ENCODE results near the gene LMO7.

LMO7 gene

GRCh38 chr13:75801388-75801945 is 165.3 kb downstream of the LMO7 start:
- DNase-seq (ENCODE audit: low spot score) = no peak

- no peak for DNase-seq (ENCODE audit: low spot score)
Measured at GRCh38 chr13:75802161-75802560, 166.0 kb downstream of the LMO7 start.

GRCh38 chr13:75803164-75803611 is 167.1 kb downstream of the LMO7 start:
- DNase-seq (ENCODE audit: low spot score) = no peak

GRCh38 chr13:75804054-75804453 is 167.9 kb downstream of the LMO7 start:
- DNase-seq (ENCODE audit: low spot score) = no peak

- no peak for DNase-seq (ENCODE audit: low spot score)
Measured at GRCh38 chr13:75804605-75805004, 168.5 kb downstream of the LMO7 start.

GRCh38 chr13:75806117-75806516 is 170.0 kb downstream of the LMO7 start:
- DNase-seq (ENCODE audit: low spot score) = no peak

GRCh38 chr13:75811361-75811760 is 175.2 kb downstream of the LMO7 start:
- no peak for DNase-seq (ENCODE audit: low spot score)

GRCh38 chr13:75811841-75812240 is 175.7 kb downstream of the LMO7 start:
- no peak for DNase-seq (ENCODE audit: low spot score)

GRCh38 chr13:75812751-75813181 is 176.6 kb downstream of the LMO7 start:
- no peak for DNase-seq (ENCODE audit: low spot score)

- no peak for DNase-seq (ENCODE audit: low spot score)
Measured at GRCh38 chr13:75813323-75813722, 177.2 kb downstream of the LMO7 start.

- no peak for DNase-seq (ENCODE audit: low spot score)
Measured at GRCh38 chr13:75818179-75818967, 182.2 kb downstream of the LMO7 start.

- no peak for DNase-seq (ENCODE audit: low spot score)
Measured at GRCh38 chr13:75818968-75819225, 182.8 kb downstream of the LMO7 start.

- DNase-seq (ENCODE audit: low spot score) = no peak
Measured at GRCh38 chr13:75825161-75825560, 189.0 kb downstream of the LMO7 start.

- DNase-seq (ENCODE audit: low spot score) = no peak
Measured at GRCh38 chr13:75825594-75825993, 189.5 kb downstream of the LMO7 start.

- no peak for DNase-seq (ENCODE audit: low spot score)
Measured at GRCh38 chr13:75826391-75826790, 190.3 kb downstream of the LMO7 start.

- no peak for DNase-seq (ENCODE audit: low spot score)
Measured at GRCh38 chr13:75829830-75830229, 193.7 kb downstream of the LMO7 start.

GRCh38 chr13:75830842-75831241 is 194.7 kb downstream of the LMO7 start:
- no peak for DNase-seq (ENCODE audit: low spot score)

- no peak for DNase-seq (ENCODE audit: low spot score)
Measured at GRCh38 chr13:75831389-75831788, 195.3 kb downstream of the LMO7 start.

- no peak for DNase-seq (ENCODE audit: low spot score)
Measured at GRCh38 chr13:75832812-75833211, 196.7 kb downstream of the LMO7 start.

GRCh38 chr13:75836441-75836840 is 200.3 kb downstream of the LMO7 start:
- DNase-seq (ENCODE audit: low spot score) = no peak

- no peak for DNase-seq (ENCODE audit: low spot score)
Measured at GRCh38 chr13:75838366-75839005, 202.4 kb downstream of the LMO7 start.

- DNase-seq (ENCODE audit: low spot score) = no peak
Measured at GRCh38 chr13:75839406-75839805, 203.3 kb downstream of the LMO7 start.

GRCh38 chr13:75841905-75842304 is 205.8 kb downstream of the LMO7 start:
- no peak for DNase-seq (ENCODE audit: low spot score)

GRCh38 chr13:75843074-75843473 is 206.9 kb downstream of the LMO7 start:
- no peak for DNase-seq (ENCODE audit: low spot score)

Measured in AG08396 (cell line).